Lower leg skin (tissue), 4 donors: ENCODE measurements around the gene ZFTA. TPM values are rescaled to one million over a fixed set of nuclear protein-coding genes. Genes with fewer than 3 reads are reported as not detected.

ENCODE experiments used
- DNase-seq, 2 donors: peaks; one replicate each; pipeline ENCODE4 v3.0.0-alpha.2; 2019; ENCODE audit warnings: low spot score in 2 of 2
- H3K4me3 ChIP-seq: fragments of 200-600 bp; sonication (generic); 2 replicates; pipeline ENCODE4 v1.5.1; 2017; ENCODE audit warnings: mild to moderate bottlenecking, low read depth; ENCODE audit not compliant: poor library complexity, severe bottlenecking
- POLR2A ChIP-seq, 2 donors: fragments of 450-650 bp; IDR thresholded peaks; one replicate each; pipeline ENCODE4 v1.6.1; 2016 to 2017; ENCODE audit warnings: antibody characterized with exemption in 2 of 2, mild to moderate bottlenecking in 1 of 2, moderate library complexity in 1 of 2
- WGBS, 2 donors: methylation state at CpG; one replicate each; pipeline ENCODE4 v1.1.5; 2018; 5-methylcytosine and 5-hydroxymethylcytosine counted together
- intact Hi-C: fragments of 100-400 bp; cut with DNase I; formaldehyde crosslinking; loops from one replicate; pipeline ENCODE4 v1.15.0; 2023; ENCODE audit warnings: low total_unique reads
- total RNA-seq, 4 donors: library from RNA; depleted of rRNA; stranded (reverse); fragments of >200 nt; gene quantifications; one replicate each; pipeline ENCODE4 v1.1.0, GENCODE V29; 2016
- TF ChIP-seq, protein P1 (sequence below), 3 donors: fragments of 450-650 bp; IDR thresholded peaks; one replicate each; pipeline ENCODE4 v1.5.1; 2016; ENCODE audit warnings: antibody characterized with exemption in 3 of 3, mild to moderate bottlenecking in 3 of 3, moderate library complexity in 2 of 3

ZFTA gene
- total RNA-seq, 4 donors from 2014 or later, result 7.8 to 9.8 (median 8.6) TPM

DNA sequence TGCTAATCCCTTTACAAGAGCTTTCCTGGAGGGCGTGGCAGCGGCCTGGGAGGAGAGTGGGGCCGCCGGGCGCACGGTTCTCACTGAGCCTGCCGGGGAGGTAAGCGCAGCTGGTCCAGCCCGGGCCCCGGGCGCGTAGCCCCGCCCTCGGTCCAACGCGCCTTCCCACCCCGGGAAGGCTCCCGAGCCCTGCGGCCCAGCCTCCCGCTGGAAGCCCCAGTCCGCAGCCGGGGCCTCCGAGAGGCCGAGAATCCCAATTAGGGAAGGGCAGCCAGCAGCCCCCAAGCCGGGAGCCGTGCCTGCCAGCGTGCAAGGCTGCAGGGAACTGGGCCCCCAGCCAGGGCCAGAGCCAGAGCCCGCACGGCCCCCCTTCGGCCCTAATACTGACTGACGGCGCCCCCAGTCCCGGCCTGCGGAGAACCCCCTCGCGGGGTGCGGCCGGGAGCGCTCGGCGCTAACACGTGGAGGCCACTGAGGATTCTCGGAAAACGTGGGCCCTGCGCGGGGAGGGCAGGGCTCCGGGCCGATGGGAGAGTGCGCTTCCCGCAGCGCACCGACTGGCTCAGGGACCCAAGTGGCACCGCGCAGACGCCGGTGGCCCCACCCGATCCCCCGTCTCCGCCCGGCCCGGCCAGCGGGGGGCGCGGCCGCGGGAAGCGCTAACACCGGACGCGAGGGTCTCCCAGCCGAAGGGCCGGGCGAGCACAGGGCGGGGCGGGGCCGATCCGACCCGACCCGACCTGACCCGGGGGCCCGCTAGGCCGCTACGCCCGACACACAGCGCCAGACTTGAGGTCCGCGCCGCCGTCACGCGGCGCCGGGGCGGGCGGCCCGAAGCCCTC, 5.7 kb downstream of the ZFTA start:
- intact Hi-C loops, result loop anchor here (10.0 kb wide), 1 partner anchor 182 kb away; no protein-coding TSS in a partner anchor
- no peak overlapping the region for H3K4me3 ChIP-seq
- TF ChIP-seq POLR2A (IDR thresholded peaks at IDR 0.05), result no peak
- TF ChIP-seq, protein P1, sequence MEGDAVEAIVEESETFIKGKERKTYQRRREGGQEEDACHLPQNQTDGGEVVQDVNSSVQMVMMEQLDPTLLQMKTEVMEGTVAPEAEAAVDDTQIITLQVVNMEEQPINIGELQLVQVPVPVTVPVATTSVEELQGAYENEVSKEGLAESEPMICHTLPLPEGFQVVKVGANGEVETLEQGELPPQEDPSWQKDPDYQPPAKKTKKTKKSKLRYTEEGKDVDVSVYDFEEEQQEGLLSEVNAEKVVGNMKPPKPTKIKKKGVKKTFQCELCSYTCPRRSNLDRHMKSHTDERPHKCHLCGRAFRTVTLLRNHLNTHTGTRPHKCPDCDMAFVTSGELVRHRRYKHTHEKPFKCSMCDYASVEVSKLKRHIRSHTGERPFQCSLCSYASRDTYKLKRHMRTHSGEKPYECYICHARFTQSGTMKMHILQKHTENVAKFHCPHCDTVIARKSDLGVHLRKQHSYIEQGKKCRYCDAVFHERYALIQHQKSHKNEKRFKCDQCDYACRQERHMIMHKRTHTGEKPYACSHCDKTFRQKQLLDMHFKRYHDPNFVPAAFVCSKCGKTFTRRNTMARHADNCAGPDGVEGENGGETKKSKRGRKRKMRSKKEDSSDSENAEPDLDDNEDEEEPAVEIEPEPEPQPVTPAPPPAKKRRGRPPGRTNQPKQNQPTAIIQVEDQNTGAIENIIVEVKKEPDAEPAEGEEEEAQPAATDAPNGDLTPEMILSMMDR (IDR thresholded peaks at IDR 0.05), result no peak
- DNase-seq, result peak in 1 of 2 donors; percentile 87
- 30 to 54% methylated on average over 38 to 47 of the region's 96 CpGs for WGBS, 2 donors

DNA sequence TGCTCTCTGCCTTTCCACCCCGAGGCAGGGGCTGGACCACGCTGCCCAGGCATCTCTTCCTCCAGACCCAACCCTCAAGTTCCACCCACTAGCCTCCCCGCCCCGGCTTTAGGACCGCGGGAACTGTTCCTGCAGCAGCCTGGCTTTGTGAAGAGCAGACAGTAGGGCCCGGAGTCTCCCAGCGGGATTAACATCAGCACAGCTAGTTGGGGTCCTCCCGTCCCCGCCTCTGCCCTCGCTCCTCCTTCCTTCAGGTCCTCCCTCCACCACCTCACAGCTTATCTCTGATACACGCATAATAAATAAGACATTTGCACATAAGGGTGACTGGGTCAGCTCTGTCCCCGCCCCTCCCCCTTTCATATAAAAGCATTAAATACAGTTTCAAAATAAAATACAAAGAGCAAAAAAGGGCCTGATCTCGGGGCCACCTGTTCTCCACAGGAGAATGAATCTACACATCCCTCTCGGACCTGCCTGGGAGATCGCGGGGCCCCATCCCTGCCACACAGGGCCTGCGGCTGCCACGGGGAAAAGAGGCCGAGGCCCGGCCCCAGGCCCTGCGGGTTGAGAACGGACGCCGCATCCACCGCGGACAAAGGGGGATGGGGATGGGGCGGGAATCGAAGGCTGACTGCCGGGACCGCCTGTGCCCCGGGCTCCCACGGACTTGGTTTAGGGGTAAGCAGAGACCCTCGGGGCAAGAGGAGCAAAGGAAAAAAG, 6.5 kb downstream of the ZFTA start:
- H3K4me3 ChIP-seq, result no peak overlapping the region
- TF ChIP-seq, protein P1 (IDR thresholded peaks at IDR 0.05), result no peak
- no peak for TF ChIP-seq POLR2A (IDR thresholded peaks at IDR 0.05)
- 55 to 59% methylated on average over 33 to 34 of the region's 34 CpGs for WGBS, 2 donors
- DNase-seq, result peak in 1 of 2 donors; percentile 84
- intact Hi-C loops, result loop anchor here (10.0 kb wide), 1 partner anchor 183 kb away; no protein-coding TSS in a partner anchor

DNA sequence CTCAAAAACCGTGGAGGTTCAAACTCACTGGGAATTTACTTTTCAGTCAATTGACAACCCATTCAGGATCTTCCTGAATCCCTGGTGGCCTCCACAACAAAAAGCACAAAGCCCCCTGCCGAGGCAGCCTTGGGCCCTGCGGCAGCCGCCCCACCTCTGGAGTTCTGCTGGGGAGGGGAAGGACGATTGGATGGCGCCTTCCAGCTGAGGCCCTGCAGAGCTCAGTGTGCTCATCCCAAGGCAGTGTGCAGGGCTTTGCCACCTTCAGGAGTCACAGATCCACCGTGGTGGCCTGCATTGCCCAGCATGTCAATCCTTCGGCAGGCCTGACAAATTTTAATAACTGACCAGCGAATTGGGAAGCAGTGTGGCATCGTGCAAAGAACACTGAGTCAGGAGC, 7.4 kb downstream of the ZFTA start:
- intact Hi-C loops, result loop anchor here (10.0 kb wide), 1 partner anchor 184 kb away; no protein-coding TSS in a partner anchor
- DNase-seq, result peak in 1 of 2 donors; percentile 76
- no peak for TF ChIP-seq POLR2A (IDR thresholded peaks at IDR 0.05)
- TF ChIP-seq, protein P1 (IDR thresholded peaks at IDR 0.05), result no peak
- H3K4me3 ChIP-seq, result no peak overlapping the region
- 76 to 79% methylated on average over 10 of the region's 10 CpGs for WGBS, 2 donors

DNA sequence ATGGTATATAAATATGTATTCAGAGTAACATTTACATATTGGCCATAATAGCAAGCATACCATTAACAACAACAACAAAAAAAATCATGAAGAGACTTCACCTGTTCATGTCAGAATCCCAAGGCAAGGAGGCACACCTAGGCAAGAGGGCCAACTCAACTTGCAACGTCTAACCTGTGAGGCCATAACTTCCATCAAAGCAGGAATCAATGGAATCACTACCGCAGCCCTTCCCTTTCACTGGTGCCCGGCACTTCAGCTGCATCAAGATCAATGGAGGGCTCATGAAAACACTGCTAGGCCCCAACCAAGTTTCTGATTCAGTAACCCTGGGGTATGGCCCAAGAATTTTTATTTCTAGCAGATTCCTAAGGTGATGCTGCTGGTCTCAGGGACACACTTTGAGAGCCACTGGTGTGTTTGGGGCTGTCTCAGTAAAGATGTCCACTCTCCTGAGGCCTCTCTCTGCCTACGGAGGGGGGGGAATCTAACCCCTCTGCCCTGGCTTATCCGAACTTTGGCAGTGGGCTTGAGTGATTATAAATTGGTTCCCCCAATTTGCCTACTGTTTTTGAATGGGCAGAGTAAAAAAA, 8.0 kb downstream of the ZFTA start:
- 76 to 77% methylated on average over 5 of the region's 5 CpGs for WGBS, 2 donors
- peak in 1 of 2 donors; percentile 72 for DNase-seq
- H3K4me3 ChIP-seq, result no peak overlapping the region
- intact Hi-C loops, result loop anchor here (10.0 kb wide), 1 partner anchor 184 kb away; no protein-coding TSS in a partner anchor
- TF ChIP-seq, protein P1 (IDR thresholded peaks at IDR 0.05), result no peak
- TF ChIP-seq POLR2A (IDR thresholded peaks at IDR 0.05), result no peak

DNA sequence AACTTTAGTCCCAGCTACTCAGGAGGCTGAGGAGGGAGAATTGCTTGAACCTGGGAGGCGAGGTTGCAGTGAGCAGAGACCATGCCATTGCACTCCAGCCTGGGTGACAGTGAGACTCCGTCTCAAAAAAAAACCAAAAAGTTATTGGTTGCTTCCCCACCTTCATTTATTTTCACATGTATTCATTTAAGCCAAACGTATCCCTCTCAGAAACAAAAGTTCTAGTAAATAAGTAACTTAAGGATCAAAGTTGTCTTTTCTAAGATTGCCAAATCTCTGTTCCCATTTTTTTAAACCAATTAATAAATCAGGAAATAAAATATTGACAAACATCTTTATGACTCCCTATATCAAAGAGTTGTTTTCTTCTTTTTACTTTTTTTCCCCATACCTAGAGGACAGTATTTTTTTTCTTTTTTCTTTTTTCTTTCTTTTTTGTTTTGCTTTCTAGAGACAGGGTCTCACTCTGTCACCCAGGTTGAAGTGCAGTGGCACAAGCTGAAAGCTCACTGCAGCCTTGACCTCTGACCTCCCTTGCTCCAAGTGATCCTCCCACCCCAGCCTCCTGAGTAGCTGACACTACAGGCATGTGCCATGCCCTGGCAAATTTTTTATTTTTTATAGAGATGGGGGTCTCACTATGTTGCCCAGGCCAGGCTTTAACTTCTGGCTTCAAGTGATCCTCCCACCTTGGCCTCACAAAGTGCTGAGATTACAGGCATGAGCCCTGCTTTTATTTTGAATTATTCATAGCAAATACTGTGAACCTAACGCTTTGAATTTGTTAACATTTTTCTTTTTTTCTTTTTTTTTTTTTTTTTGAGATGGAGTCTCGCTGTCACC, 11.4 kb downstream of the ZFTA start:
- 90% methylated on average over 5 of the region's 5 CpGs for WGBS, 2 donors

More for the DNA sequence above, 11.4 kb downstream of the ZFTA start:
- DNase-seq, result no peak
- H3K4me3 ChIP-seq, result no peak overlapping the region
- no peak for TF ChIP-seq POLR2A (IDR thresholded peaks at IDR 0.05)
- TF ChIP-seq, protein P1 (IDR thresholded peaks at IDR 0.05), result no peak
- intact Hi-C loops, result no loop called here
